Stimulated activated CD4-positive, alpha-beta T cell treated with anti-CD3 and anti-CD28 coated beads, TNF-alpha, amount 100 ng/mL, for 4 hours (primary cell): ENCODE data around the gene PRRG2.
"Not testable (repeated sequence)": the region's sequence is repeated elsewhere in the genome, so short reads cannot be mapped to it uniquely, and the experiment has no call there.

Experiments
- DNase-seq, 3 experiments: peaks; one replicate each; pipeline ENCODE4 v3.0.0-alpha.2; 2020; ENCODE audit warnings: low read depth in 3 of 3

PRRG2 gene

DNA sequence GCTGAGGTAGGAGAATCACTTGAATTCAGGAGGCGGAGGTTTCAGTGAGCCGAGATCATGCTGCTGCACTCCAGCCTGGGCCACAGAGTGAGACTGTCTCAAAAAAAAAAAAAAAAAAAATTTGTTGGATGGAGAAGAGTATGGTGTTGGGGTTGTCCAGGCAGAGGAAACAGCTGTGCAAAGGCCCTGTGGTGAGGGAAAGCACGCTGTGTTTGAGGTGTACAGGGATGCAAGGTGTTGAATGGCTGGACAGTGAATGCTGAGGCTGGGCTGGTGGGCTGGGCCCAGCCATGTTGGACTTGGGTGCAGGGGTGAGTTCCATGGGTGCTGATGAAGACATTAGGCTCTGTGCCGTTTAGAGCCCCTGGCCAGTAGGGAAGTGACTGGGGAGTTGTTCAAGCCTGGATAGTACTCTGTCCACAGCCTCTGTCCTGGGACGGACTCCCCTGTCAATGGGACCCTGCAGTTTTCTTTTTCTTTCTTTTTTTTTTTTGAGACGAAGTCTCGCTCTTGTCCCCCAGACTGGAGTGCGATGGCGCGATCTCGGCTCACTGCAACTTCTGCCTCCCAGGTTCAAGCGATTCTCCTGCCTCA is 28.5 kb downstream of the PRRG2 start:
- no peak for DNase-seq

- DNase-seq: no peak
Observed at GRCh38 chr19:49613374-49613773, 32.3 kb downstream of the PRRG2 start.

DNA sequence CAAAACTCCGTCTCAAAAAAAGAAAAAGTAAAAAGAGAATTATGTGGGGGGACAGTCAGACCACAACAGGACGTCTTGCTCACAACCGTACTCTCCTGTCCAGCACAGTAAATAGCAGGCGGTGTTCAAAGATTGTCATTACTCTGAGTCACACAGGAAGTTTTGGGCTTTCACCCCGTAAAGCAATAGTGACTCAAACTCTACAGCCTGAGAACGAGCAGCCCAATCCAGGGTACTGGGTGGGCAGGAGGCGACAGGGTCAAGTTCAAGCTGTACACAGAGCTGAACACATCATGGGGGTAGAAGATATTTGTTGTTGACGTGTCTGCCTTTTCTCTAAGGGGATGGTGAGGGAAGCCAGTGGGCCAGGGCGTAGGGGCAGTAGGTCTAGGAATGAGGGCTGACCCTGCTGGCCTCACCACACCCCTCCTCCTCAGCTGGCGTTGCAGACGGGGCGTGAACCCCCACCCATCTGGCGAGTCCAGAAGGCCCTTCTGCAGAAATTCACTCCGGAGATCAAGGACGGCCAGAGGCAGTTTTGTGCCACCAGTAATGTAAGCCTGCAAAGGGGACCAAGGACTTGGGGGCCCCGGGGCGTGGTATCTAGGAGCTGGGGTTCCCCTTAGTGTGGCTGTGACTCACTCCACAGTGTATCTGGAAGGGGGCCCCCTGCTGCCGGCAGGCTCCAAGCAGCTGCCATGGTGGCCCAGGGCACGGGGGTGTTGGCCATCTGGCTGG is 33.1 kb downstream of the PRRG2 start:
- DNase-seq: no peak

DNA sequence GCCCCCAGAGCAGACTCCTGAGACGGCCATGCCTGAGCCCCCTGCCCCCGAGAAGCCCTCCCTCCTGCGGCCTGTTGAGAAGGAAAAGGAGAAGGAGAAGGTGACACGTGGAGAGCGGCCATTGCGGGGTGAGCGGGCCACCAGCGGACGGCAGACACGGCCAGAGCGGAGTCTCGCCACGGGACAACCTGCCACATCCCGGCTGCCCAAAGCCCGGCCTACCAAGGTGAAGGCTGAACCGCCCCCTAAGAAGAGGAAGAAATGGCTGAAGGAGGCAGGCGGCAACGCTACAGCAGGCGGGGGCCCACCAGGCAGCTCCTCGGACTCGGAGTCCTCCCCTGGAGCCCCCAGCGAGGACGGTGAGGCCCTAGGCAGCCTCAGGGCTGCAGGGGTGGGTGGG is 34.7 kb downstream of the PRRG2 start:
- no peak for DNase-seq

- DNase-seq: no peak
Observed at GRCh38 chr19:49616532-49616931, 35.4 kb downstream of the PRRG2 start.

- no peak for DNase-seq
Observed at GRCh38 chr19:49616945-49617344, 35.8 kb downstream of the PRRG2 start.

- not testable (repeated sequence) for DNase-seq
Observed at GRCh38 chr19:49617860-49618259, 36.7 kb downstream of the PRRG2 start.

DNA sequence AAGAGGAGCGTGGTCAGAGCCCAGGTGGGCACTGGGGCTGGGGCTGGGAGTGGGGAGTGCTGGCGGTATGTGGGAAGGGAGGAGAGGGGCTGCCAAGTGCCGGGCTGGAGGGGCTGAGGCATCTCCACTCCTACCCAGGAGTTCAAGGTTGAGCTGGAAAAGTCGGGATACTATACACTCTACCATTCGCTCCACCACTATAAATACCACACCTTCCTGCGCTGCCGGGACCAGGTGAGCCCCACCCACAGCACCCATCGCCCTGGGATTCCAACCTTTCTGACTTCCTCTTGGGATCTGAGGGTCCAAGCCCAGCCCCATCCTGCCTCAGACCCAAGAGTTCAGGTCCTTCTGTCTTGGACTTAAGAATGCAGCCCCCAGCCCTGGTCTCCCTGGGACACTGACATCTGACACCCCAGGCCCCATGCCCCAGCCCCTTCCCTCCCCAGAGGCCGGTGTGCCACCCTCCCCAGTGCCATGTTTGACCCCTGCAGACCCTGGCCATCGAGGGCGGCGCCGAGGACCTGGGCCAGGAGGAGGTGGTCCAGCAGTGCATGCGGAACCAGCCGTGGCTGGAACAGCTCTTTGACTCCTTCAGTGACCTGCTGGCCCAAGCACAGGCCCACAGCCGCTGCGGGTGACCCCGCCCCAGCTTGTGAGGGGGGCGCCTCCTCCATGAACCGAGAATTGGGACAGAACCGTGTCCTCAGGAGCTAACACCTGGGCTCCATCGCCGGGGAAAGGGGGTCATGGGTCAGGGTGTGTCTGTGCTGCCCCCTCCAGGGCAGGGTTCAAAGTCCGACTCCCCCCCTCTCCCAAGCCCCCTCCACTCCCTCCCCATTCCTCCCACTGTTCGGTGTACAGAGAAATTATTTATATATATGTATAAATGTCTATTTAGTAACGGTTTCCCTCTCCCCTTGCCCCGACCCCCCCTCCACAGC is 44.1 kb downstream of the PRRG2 start:
- DNase-seq: no peak

DNA sequence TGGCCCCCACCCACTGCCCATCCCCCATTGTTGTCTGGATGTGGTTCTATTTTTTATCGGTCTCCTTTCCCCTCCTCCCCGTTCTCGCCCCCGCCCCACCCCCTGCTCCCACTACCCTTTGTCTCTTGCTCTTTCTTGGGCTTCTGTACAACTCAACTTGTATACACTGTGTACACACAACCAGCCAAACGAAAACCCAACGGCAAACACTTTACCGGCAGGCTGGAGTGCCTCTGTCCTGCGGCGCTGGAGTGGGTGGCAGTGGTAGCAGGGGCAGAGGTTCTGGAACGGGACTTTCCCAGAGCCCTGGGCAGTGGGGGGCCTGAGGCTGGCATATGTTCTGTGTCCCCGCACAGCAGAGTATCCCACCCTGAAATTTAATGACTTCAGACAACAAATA is 45.1 kb downstream of the PRRG2 start:
- DNase-seq: no peak

DNA sequence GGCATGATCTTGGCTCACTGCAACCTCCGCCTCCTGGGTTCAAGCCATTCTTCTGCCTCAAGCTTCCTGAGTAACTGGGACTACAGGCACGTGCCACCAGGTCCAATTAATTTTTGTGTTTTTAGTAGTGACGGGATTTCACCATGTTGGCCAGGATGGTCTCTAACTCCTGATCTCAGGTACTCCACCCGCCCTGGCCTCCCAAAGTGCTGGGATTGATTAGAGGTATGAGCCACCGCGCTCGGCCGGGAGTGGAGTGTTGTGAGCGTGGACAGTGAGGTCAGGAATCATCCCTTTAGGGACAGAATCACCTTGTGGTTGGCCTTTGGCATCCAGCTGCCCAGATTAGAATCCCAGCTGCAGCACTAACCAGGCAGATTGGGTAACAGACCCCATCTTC is 48.5 kb downstream of the PRRG2 start:
- DNase-seq: no peak

- DNase-seq: no peak
Observed at GRCh38 chr19:49631014-49631588, 50.0 kb downstream of the PRRG2 start.

GRCh38 chr19:49631610-49632192 is 50.6 kb downstream of the PRRG2 start:
- no peak for DNase-seq

- DNase-seq: no peak
Observed at GRCh38 chr19:49632576-49632975, 51.5 kb downstream of the PRRG2 start.

DNA sequence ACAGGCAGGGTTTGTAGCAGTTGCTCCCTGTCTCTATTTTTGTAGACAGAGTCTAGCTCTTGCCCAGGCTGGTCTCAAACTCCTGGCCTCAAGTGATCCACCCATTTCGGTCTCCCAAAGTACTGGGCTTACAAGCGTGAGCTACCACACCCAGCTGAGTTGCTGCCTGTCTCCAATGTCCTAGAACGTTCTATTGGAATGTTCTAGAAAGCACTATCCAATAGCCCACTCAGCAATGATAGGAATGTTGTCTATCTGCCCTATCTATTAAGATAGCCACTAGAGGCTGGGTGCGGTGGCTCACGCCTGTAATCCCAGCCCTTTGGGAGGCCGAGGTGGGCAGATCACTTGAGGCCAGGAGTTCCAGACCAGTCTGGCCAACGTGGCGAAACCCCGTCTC is 52.2 kb downstream of the PRRG2 start:
- not testable (repeated sequence) for DNase-seq

- no peak for DNase-seq
Observed at GRCh38 chr19:49635530-49636232, 54.6 kb downstream of the PRRG2 start.

DNA sequence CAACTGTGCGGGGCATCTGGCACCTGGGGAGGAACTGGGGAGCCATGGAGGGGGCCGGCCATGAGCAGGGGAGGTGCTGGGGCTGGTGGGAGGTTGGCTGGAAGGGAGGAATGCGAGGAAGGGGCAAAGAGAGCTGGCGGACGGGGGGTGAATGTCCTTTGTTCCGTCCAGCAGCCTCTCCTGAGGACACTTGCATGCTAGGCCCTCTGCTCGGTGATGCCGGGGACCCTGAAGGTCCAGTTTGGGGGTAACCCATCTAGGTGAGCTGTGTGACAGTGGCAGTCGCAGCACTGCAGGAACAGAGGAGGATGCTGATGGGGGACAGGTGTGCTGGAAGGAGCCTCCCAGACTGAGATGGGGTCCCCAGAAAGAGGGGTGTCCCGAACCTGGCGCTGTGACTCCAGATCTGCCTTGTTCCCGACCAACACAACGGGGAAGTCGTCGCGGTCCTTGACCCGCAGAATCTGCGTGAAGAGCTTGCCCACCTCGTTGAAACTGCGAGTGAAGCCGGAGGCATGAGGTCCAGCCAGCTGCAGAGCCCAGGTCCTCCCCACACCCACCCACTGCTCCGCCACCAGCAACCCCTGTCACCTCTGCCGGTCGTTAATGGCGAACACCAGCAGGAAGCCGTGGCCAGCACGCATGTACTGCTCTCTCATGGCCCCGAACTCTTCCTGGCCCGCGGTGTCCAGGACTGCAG is 55.3 kb downstream of the PRRG2 start:
- DNase-seq: no peak

GRCh38 chr19:49637821-49638738 is 57.0 kb downstream of the PRRG2 start:
- no peak for DNase-seq

- no peak for DNase-seq
Observed at GRCh38 chr19:49639401-49640112, 58.4 kb downstream of the PRRG2 start.
